Posterior vena cava (tissue), 2 donors: ENCODE results near the gene ARID5B. TPM values are rescaled to one million over a fixed set of nuclear protein-coding genes. Genes with fewer than 3 reads are reported as not detected.

ENCODE experiments used
- DNase-seq: peaks from one replicate; pipeline ENCODE4 v3.0.0-alpha.2; 2020; ENCODE audit warnings: low spot score
- intact Hi-C, 2 donors: fragments of 100-400 bp; cut with DNase I; formaldehyde crosslinking; loops; one replicate each; pipeline versions ENCODE4 v1.14.1 to v1.14.2; 2022 to 2023
- total RNA-seq, 2 donors: library from RNA; stranded (reverse); fragmentation: NEBNext Ultra II Directional; extraction: Animal tissue kit (Norgen Biotek cat#: 25700); gene quantifications; one replicate each; pipeline ENCODE4 v1.2.1, GENCODE V29; 2021
- donor health status: DM: yes; HTN: yes; CAD: no.
- donor health status: DM: yes; HTN: yes; CAD: no.

ARID5B gene
- total RNA-seq, 2 donors from 2014 or later, result 75.0 to 96.1 TPM

- intact Hi-C loops, result loop anchor here (5.0 to 10.0 kb wide), 2 partner anchors 132 to 211 kb away; partner anchors contain the start of gene ARID5B (in 1 of the 2)
- DNase-seq, result no peak
These were observed 134.9 kb downstream of the ARID5B start for GRCh38 chr10:62036186-62037081.

- intact Hi-C loops, result loop anchor here (5.0 to 10.0 kb wide), 2 partner anchors 132 to 210 kb away; partner anchors contain the start of gene ARID5B (in 1 of the 2)
- DNase-seq, result no peak
These were observed 135.8 kb downstream of the ARID5B start for GRCh38 chr10:62037166-62037831.

- no peak for DNase-seq
- intact Hi-C loops, result loop anchor here (5.0 to 10.0 kb wide), 2 partner anchors 133 to 209 kb away; partner anchors contain the start of gene ARID5B (in 1 of the 2)
These were observed 136.6 kb downstream of the ARID5B start for GRCh38 chr10:62037890-62038608.

GRCh38 chr10:62038609-62039190 lies 137.2 kb downstream of the ARID5B start:
- intact Hi-C loops, result loop anchor here (5.0 to 10.0 kb wide), 2 partner anchors 134 to 209 kb away; partner anchors contain the start of gene ARID5B (in 1 of the 2)
- DNase-seq, result peak; percentile 89

GRCh38 chr10:62039954-62040353 lies 138.5 kb downstream of the ARID5B start:
- no peak for DNase-seq
- intact Hi-C loops, result loop anchor here (5.0 to 10.0 kb wide), 4 partner anchors 55 to 207 kb away; partner anchors contain the start of gene ARID5B (in 1 of the 2)

GRCh38 chr10:62040881-62041280 lies 139.4 kb downstream of the ARID5B start:
- intact Hi-C loops, result loop anchor here (10.0 kb wide), 2 partner anchors 54 to 204 kb away; no protein-coding TSS in a partner anchor
- DNase-seq, result no peak

GRCh38 chr10:62043421-62044021 lies 142.0 kb downstream of the ARID5B start:
- intact Hi-C loops, result loop anchor here (10.0 kb wide), 2 partner anchors 51 to 201 kb away; no protein-coding TSS in a partner anchor
- DNase-seq, result no peak

- intact Hi-C loops, result loop anchor here (10.0 kb wide), 2 partner anchors 50 to 200 kb away; no protein-coding TSS in a partner anchor
- no peak for DNase-seq
These were observed 143.1 kb downstream of the ARID5B start for GRCh38 chr10:62044566-62044965.

GRCh38 chr10:62045765-62046521 lies 144.4 kb downstream of the ARID5B start:
- DNase-seq, result no peak
- intact Hi-C loops, result loop anchor here (5.0 to 10.0 kb wide), 3 partner anchors 49 to 199 kb away; partner anchors contain the start of gene ARID5B (in 1 of the 2)

- intact Hi-C loops, result loop anchor here (5.0 to 10.0 kb wide), 3 partner anchors 48 to 198 kb away; partner anchors contain the start of gene ARID5B (in 1 of the 2)
- no peak for DNase-seq
These were observed 145.2 kb downstream of the ARID5B start for GRCh38 chr10:62046522-62047227.

- intact Hi-C loops, result loop anchor here (5.0 to 10.0 kb wide), 3 partner anchors 47 to 197 kb away; partner anchors contain the start of gene ARID5B (in 1 of the 2)
- no peak for DNase-seq
These were observed 145.9 kb downstream of the ARID5B start for GRCh38 chr10:62047228-62047892.

GRCh38 chr10:62047960-62048383 lies 146.5 kb downstream of the ARID5B start:
- intact Hi-C loops, result loop anchor here (5.0 to 10.0 kb wide), 3 partner anchors 47 to 197 kb away; partner anchors contain the start of gene ARID5B (in 1 of the 2)
- DNase-seq, result no peak

GRCh38 chr10:62048470-62048869 lies 147.0 kb downstream of the ARID5B start:
- DNase-seq, result no peak
- intact Hi-C loops, result loop anchor here (5.0 to 10.0 kb wide), 3 partner anchors 46 to 196 kb away; partner anchors contain the start of gene ARID5B (in 1 of the 2)

- DNase-seq, result peak; percentile 96
- intact Hi-C loops, result loop anchor here (5.0 to 10.0 kb wide), 3 partner anchors 46 to 196 kb away; partner anchors contain the start of gene ARID5B (in 1 of the 2)
These were observed 147.6 kb downstream of the ARID5B start for GRCh38 chr10:62048919-62049623.
